Adrenal gland (tissue), 5 donors: ENCODE data around the gene MEOX2.

ENCODE experiments used
- POLR2A ChIP-seq, 2 donors: fragments of 450-650 bp; IDR thresholded peaks; one replicate each; pipeline ENCODE4 v1.6.1; 2017; ENCODE audit warnings: antibody characterized with exemption in 2 of 2, mild to moderate bottlenecking in 2 of 2, moderate library complexity in 1 of 2
- TF ChIP-seq, protein P1 (sequence below), 6 experiments: fragments of 450-650 bp in 4 of 6; fragments of 200-600 bp in 2 of 6; sonication (generic) in 1 of 6; IDR thresholded peaks; 1 replicate in 5 of 6; 2 replicates in 1 of 6; pipeline versions ENCODE4 v1.5.1 to v1.8.0; 2016 to 2021; ENCODE audit warnings: antibody characterized with exemption in 6 of 6, mild to moderate bottlenecking in 2 of 6, moderate library complexity in 1 of 6
- donor health status: DM: no; HTN: no; CAD: no.

GRCh38 chr7:15707570-15707969 is 21.1 kb upstream of the MEOX2 start:
- no peak for TF ChIP-seq POLR2A (IDR thresholded peaks at IDR 0.05)
- TF ChIP-seq, protein P1, sequence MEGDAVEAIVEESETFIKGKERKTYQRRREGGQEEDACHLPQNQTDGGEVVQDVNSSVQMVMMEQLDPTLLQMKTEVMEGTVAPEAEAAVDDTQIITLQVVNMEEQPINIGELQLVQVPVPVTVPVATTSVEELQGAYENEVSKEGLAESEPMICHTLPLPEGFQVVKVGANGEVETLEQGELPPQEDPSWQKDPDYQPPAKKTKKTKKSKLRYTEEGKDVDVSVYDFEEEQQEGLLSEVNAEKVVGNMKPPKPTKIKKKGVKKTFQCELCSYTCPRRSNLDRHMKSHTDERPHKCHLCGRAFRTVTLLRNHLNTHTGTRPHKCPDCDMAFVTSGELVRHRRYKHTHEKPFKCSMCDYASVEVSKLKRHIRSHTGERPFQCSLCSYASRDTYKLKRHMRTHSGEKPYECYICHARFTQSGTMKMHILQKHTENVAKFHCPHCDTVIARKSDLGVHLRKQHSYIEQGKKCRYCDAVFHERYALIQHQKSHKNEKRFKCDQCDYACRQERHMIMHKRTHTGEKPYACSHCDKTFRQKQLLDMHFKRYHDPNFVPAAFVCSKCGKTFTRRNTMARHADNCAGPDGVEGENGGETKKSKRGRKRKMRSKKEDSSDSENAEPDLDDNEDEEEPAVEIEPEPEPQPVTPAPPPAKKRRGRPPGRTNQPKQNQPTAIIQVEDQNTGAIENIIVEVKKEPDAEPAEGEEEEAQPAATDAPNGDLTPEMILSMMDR (IDR thresholded peaks at IDR 0.05): no peak
